Astrocyte (in vitro differentiated cells and primary cell): ENCODE results near the gene PTPRE.

Source experiments
- CTCF ChIP-seq: IDR thresholded peaks from 2 replicates; pipeline ENCODE4 v1.5.1; 2011; ENCODE audit warnings: low read depth, mild to moderate bottlenecking, inconsistent platforms, low read length, moderate library complexity; ENCODE audit not compliant: insufficient read depth
- EZH2 ChIP-seq: IDR thresholded peaks from 2 replicates; pipeline ENCODE4 v1.6.1; 2012; ENCODE audit warnings: mild to moderate bottlenecking, low read length, inconsistent platforms; ENCODE audit not compliant: insufficient read depth

GRCh38 chr10:128066870-128067382 is 160.0 kb downstream of the PTPRE start:
- TF ChIP-seq CTCF (no peak), EZH2 (no peak)
